Prostate gland (tissue), 2 donors: Measurements from ENCODE around the gene ATP13A2.

ENCODE experiments used
- CTCF ChIP-seq, 4 experiments: fragments of 200-600 bp in 2 of 4; fragments of 450-650 bp in 2 of 4; sonication (generic) in 2 of 4; IDR thresholded peaks; 1 replicate in 3 of 4; 2 replicates in 1 of 4; pipeline ENCODE4 v1.5.1; 2016 to 2019; ENCODE audit warnings: antibody characterized with exemption in 4 of 4, mild to moderate bottlenecking in 2 of 4, moderate library complexity in 2 of 4
- POLR2A ChIP-seq: fragments of 450-650 bp; IDR thresholded peaks from one replicate; pipeline ENCODE4 v1.6.1; 2016; ENCODE audit warnings: antibody characterized with exemption, mild to moderate bottlenecking
- POLR2AphosphoS5 ChIP-seq: sonication (generic); formaldehyde crosslinking; IDR thresholded peaks from one replicate; pipeline ENCODE4 v1.6.1; 2017; ENCODE audit warnings: antibody characterized with exemption

- no peak for TF ChIP-seq POLR2A
- no peak for TF ChIP-seq CTCF (IDR thresholded peaks at IDR 0.05)
- no peak for TF ChIP-seq POLR2AphosphoS5
These were observed 44.1 kb upstream of the ATP13A2 start for GRCh38 chr1:17055801-17056200.
